Esophagus muscularis mucosa (tissue), 4 donors: ENCODE results near the gene VMO1. TPM values are rescaled to one million over a fixed set of nuclear protein-coding genes. Genes with fewer than 3 reads are reported as not detected.

Experiments
- DNase-seq: peaks from one replicate; pipeline ENCODE4 v3.0.0-alpha.2; 2017; ENCODE audit errors: extremely low spot score
- H3K27ac ChIP-seq, 4 donors: fragments of 200-600 bp; sonication (generic); replicated peaks in 1 of 4; 1 replicate in 3 of 4; 2 replicates in 1 of 4; pipeline ENCODE4 v1.5.1; 2016 to 2019; ENCODE audit warnings: mild to moderate bottlenecking in 1 of 4
- H3K27me3 ChIP-seq, 4 donors: fragments of 200-600 bp; sonication (generic); one replicate each; pipeline versions ENCODE4 v1.5.1 to v1.6.0; 2016 to 2019
- H3K36me3 ChIP-seq, 4 donors: fragments of 200-600 bp; sonication (generic); one replicate each; pipeline ENCODE4 v1.5.1; 2016 to 2019
- H3K4me1 ChIP-seq, 4 donors: fragments of 200-600 bp; sonication (generic); one replicate each; pipeline ENCODE4 v1.5.1; 2016 to 2019
- H3K4me3 ChIP-seq, 4 donors: fragments of 200-600 bp; sonication (generic); 1 replicate in 2 of 4; 2 replicates in 2 of 4; pipeline ENCODE4 v1.5.1; 2016 to 2019; ENCODE audit warnings: mild to moderate bottlenecking in 4 of 4, moderate library complexity in 1 of 4
- H3K9me3 ChIP-seq, 4 donors: fragments of 200-600 bp; sonication (generic); 1 replicate in 3 of 4; 2 replicates in 1 of 4; pipeline ENCODE4 v1.5.1; 2016 to 2019
- EP300 ChIP-seq: sonication (generic); formaldehyde crosslinking; IDR thresholded peaks from one replicate; pipeline ENCODE4 v1.6.1; 2017; ENCODE audit warnings: antibody characterized with exemption
- POLR2A ChIP-seq: fragments of 450-650 bp; IDR thresholded peaks from one replicate; pipeline ENCODE4 v1.6.1; 2017; ENCODE audit warnings: antibody characterized with exemption, moderate library complexity, mild to moderate bottlenecking, low read depth
- POLR2AphosphoS5 ChIP-seq, 2 donors: sonication (generic); formaldehyde crosslinking; IDR thresholded peaks; one replicate each; pipeline ENCODE4 v1.6.1; 2017; ENCODE audit warnings: antibody characterized with exemption in 2 of 2
- WGBS: methylation state at CpG from one replicate; pipeline ENCODE4 v1.1.5; 2018; 5-methylcytosine and 5-hydroxymethylcytosine counted together
- intact Hi-C: fragments of 100-400 bp; cut with DNase I; formaldehyde crosslinking; loops from one replicate; pipeline ENCODE4 v1.15.1; 2023
- total RNA-seq, 4 donors: library from RNA; depleted of rRNA; stranded (reverse); fragments of >200 nt; gene quantifications; one replicate each; pipeline versions ENCODE4 v1.1.0 to v1.2.1, GENCODE V29; 2016
- TF ChIP-seq, protein P1 (sequence below), 3 experiments: fragments of 200-600 bp in 2 of 3; fragments of 450-650 bp in 1 of 3; sonication (generic) in 2 of 3; IDR thresholded peaks; one replicate each; pipeline ENCODE4 v1.5.1; 2017 to 2019; ENCODE audit warnings: antibody characterized with exemption in 3 of 3, mild to moderate bottlenecking in 2 of 3, moderate library complexity in 1 of 3

The VMO1 gene
- total RNA-seq, 4 donors from 2014 or later, result 0.86 to 3.3 (median 2.6) TPM

DNA sequence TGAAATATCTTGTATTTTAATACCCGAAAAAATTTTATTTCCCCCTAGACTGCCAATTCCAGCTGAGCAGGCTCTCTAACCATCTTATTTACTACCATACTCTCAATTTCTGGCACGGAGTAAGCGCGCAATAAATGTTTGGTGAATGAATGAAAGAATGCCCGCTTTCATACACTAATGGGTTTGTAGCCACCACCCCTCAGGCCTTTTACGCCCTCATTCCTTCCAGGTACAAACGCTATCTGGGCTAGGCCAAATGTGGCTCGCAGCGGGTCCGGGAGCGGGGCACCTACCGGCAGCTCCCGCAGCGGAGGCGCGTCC, 20.3 kb upstream of the VMO1 start:
- intact Hi-C loops, result loop anchor here (5.0 kb wide), 1 partner anchor 76 kb away; no protein-coding TSS in a partner anchor
- DNase-seq, result no peak
- TF ChIP-seq, protein P1, sequence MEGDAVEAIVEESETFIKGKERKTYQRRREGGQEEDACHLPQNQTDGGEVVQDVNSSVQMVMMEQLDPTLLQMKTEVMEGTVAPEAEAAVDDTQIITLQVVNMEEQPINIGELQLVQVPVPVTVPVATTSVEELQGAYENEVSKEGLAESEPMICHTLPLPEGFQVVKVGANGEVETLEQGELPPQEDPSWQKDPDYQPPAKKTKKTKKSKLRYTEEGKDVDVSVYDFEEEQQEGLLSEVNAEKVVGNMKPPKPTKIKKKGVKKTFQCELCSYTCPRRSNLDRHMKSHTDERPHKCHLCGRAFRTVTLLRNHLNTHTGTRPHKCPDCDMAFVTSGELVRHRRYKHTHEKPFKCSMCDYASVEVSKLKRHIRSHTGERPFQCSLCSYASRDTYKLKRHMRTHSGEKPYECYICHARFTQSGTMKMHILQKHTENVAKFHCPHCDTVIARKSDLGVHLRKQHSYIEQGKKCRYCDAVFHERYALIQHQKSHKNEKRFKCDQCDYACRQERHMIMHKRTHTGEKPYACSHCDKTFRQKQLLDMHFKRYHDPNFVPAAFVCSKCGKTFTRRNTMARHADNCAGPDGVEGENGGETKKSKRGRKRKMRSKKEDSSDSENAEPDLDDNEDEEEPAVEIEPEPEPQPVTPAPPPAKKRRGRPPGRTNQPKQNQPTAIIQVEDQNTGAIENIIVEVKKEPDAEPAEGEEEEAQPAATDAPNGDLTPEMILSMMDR (IDR thresholded peaks at IDR 0.05), result no peak
- TF ChIP-seq POLR2A, result no peak
- no peak for TF ChIP-seq EP300
- TF ChIP-seq POLR2AphosphoS5 (IDR thresholded peaks at IDR 0.05), result no peak
- no peaks in the 10 kb centered on the region for H3K27me3 ChIP-seq
- H3K27ac ChIP-seq, result peak overlapping the region in 3 of 4 donors; percentile 76 to 84 (median 80)
- H3K36me3 ChIP-seq, result peaks cover 7 to 25% (median 14%) of the 10 kb centered on the region in 4 donors
- peaks cover 10 to 26% (median 22%) of the 10 kb centered on the region in 4 donors for H3K4me1 ChIP-seq
- H3K4me3 ChIP-seq, result peak overlapping the region; percentile 84 to 97 (median 91)
- no peaks in the 10 kb centered on the region for H3K9me3 ChIP-seq
- 3% methylated on average over 15 of the region's 16 CpGs for WGBS

GRCh38 chr17:4802228-4802627, 16.1 kb upstream of the VMO1 start, which contains the start of gene C17orf114:
TSS of gene C17orf114 (minus strand) at chr17:4802328.
- Histone ChIP-seq H3K27me3 (no peaks in the 10 kb centered on the region), H3K9me3 (no peaks in the 10 kb centered on the region), H3K4me3 (no peak within 1 kb of the TSS), H3K27ac (no peak within 1 kb of the TSS), H3K4me1 (peaks cover under 1 to 12% (median 11%) of the 10 kb centered on the region in 4 donors), H3K36me3 (peaks cover 11 to 24% (median 22%) of the 10 kb centered on the region in 4 donors)
- intact Hi-C loops, result no loop called here
- WGBS, result 86% methylated on average over 9 of the region's 9 CpGs
- TF ChIP-seq POLR2A, result no peak
- no peak for TF ChIP-seq POLR2AphosphoS5 (IDR thresholded peaks at IDR 0.05)
- TF ChIP-seq, protein P1 (IDR thresholded peaks at IDR 0.05), result no peak
- TF ChIP-seq EP300, result no peak
- no peak for DNase-seq

DNA sequence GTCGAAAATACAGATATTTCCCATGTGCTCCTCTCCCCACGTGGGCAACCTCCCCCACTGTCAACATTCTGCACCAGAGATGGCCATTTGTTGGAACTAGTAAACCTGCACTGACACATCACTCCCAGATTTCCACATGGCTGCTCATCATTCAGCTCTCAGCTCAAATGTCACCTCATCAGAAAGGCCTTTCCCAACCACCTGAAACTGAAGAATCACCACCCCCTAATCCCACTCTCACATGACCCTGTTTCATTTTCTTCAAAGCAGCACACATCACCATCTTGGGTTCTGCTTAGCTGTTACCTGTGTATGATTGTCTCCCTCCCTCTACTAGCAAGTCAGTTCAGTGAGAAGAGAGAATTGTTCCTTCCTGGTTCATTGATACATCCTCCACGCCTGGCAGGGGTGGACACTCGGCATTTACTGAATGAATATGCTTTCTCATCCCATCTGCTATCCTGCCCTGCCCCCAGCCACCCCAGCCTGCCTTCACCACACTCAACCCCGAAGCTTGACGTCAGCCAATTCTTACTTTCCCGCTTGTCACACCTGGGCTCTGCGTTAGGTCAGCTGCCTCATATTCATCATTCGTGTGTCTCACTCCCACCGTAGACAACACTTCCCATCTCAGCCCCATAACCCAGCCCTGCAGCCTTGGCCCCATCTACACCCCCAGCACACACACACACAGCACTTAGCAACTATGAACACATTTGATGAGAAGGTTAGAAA, 14.5 kb upstream of the VMO1 start:
- H3K4me3 ChIP-seq, result no peak overlapping the region
- no peaks in the 10 kb centered on the region for H3K27me3 ChIP-seq
- TF ChIP-seq, protein P1 (IDR thresholded peaks at IDR 0.05), result no peak
- no peak for TF ChIP-seq POLR2AphosphoS5 (IDR thresholded peaks at IDR 0.05)
- no peak for TF ChIP-seq POLR2A
- no peak for TF ChIP-seq EP300
- DNase-seq, result no peak
- 88% methylated on average over 10 of the region's 10 CpGs for WGBS
- H3K36me3 ChIP-seq, result peaks cover 12 to 27% (median 25%) of the 10 kb centered on the region in 4 donors
- no peak overlapping the region for H3K27ac ChIP-seq
- intact Hi-C loops, result no loop called here
- peaks cover 9 to 16% (median 13%) of the 10 kb centered on the region in 4 donors for H3K4me1 ChIP-seq
- no peaks in the 10 kb centered on the region for H3K9me3 ChIP-seq

DNA sequence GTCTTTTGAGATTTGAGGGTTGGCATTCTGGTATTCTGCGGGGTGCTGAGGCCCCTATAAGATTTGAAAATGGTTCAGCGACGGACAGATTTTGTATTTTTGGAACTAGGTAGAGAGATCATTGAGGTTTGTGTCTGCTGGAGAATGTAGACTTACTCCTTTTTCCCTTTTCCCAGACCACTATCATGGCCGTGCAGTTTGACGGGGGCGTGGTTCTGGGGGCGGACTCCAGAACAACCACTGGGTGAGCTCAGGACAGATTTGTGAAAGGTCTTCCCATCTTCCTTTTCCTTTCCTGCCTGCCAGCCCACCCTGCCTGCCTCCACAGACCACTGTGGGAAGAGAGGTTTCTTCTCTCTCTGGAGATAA, 10.4 kb upstream of the VMO1 start:
- DNase-seq, result no peak
- Histone ChIP-seq H3K4me1 (peaks cover 11 to 18% (median 14%) of the 10 kb centered on the region in 4 donors), H3K36me3 (peaks cover 12 to 27% (median 25%) of the 10 kb centered on the region in 4 donors), H3K27me3 (no peaks in the 10 kb centered on the region), H3K9me3 (no peaks in the 10 kb centered on the region), H3K4me3 (peak overlapping the region; percentile 75 to 94 (median 82)), H3K27ac (peak overlapping the region; percentile 77 to 88 (median 83))
- TF ChIP-seq EP300 (no peak), POLR2AphosphoS5 (IDR thresholded peaks at IDR 0.05) (no peak), POLR2A (no peak)
- TF ChIP-seq, protein P1 (IDR thresholded peaks at IDR 0.05), result no peak
- intact Hi-C loops, result no loop called here
- 0% methylated on average over 7 of the region's 7 CpGs for WGBS
